T-helper 2 cell (primary cell): Measurements from ENCODE around the gene SCAP.
"Not testable (repeated sequence)": the region's sequence is repeated elsewhere in the genome, so short reads cannot be mapped to it uniquely, and the experiment has no call there.

Experiments
- DNase-seq, 5 experiments: peaks; one replicate each; pipeline versions ENCODE4 v3.0.0 to v3.0.0-alpha.2; 2012 to 2022

The SCAP gene

DNA sequence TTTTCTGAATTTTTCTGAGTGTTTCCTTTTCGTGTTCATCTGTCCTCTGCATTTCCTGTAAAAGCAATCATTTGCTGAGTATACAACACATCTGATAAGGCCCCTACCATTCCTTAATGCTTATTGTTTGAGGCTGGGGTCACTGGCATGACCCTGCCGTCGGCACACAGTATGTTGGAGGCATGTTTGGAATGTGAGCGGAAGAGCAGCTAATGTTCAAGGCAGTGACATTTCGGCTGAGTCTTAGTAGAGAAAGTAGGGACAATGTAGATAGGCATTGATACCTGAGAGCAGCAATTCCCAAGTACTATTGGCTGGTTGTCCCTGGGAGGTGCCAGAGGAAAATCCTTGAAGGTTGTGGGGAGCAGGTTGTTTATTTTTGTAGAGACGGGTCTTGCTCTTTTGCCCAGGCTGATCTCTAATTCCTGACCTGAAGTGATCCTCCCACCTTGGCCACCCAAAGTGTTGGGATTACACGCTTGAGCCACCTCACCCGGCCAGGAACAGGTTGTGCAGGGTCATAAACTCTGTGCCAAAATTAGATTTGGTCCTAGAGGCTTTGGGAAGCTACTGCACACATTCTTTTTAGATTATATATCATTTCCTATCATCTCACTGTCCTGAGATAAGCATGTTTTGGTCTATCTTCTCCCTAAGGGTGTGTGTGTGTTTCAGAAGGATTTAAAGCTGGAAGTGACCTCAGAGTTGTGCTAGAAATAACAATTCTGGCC, 81.4 kb downstream of the SCAP start:
- no peak for DNase-seq

GRCh38 chr3:47392933-47393332, 82.8 kb downstream of the SCAP start:
- DNase-seq: no peak

GRCh38 chr3:47385796-47386195, 89.9 kb downstream of the SCAP start:
- no peak for DNase-seq

GRCh38 chr3:47385007-47385406, 90.7 kb downstream of the SCAP start:
- DNase-seq: no peak

DNA sequence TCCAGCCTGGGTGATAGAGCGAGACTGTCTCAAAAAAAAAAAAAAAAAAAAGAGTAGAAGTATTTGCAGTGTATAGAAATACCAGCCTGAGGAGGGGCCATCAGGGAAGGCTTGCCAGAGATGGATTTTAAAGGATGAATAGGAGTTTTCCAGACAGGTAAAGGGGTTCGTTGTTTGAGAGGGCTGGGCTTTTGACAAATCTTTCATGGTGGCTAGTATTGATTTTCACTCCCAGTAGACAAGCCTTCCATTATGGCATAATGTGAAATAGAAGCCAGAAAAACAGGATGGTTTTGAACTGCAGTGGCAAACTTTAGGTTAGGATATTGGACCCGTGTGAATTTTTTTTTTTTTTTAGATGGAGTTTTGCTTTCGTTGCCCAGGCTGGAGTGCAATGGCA, 91.3 kb downstream of the SCAP start:
- DNase-seq: no peak

DNA sequence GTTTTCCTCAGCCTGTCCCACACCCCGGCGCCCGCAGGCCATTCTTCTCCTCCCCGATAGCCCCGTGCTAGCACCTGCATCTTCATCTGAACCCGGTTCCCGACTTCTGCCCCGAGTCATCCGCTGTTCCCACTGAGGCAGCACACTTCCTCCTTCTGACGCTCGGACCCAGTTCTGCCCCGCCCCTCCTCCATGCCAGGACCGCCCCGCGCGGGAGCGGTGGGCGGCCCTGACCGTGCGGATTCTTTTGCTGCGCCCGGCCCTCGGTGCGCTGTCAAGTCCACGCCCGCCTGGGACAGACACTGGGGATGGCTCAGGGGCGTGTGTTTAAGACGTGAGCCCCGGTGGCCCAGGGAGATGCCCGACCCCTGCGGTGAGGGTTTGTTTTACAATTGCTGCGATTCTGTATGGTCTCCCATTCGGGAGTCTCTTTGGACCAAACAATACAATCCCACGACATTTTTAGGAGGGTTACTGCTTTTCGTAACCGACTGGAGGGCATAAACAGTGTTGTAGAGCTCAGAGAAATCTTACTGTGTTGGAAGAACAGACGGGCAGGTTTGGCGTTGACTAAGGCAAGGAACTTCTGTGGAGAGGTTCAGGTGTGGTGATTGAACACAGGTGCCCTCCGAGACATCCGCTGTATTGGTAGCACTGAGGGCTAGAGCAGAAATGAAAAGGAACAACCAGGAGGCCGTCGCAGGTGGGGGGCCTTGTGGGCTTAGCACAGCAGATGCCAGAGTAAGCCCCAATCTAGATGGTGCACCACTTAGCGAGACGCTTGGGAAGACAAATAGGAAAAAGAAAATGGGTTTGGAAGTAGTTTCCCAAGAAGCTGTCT, 94.2 kb downstream of the SCAP start:
- DNase-seq: peak; percentile 29 to 88 (median 57)

DNA sequence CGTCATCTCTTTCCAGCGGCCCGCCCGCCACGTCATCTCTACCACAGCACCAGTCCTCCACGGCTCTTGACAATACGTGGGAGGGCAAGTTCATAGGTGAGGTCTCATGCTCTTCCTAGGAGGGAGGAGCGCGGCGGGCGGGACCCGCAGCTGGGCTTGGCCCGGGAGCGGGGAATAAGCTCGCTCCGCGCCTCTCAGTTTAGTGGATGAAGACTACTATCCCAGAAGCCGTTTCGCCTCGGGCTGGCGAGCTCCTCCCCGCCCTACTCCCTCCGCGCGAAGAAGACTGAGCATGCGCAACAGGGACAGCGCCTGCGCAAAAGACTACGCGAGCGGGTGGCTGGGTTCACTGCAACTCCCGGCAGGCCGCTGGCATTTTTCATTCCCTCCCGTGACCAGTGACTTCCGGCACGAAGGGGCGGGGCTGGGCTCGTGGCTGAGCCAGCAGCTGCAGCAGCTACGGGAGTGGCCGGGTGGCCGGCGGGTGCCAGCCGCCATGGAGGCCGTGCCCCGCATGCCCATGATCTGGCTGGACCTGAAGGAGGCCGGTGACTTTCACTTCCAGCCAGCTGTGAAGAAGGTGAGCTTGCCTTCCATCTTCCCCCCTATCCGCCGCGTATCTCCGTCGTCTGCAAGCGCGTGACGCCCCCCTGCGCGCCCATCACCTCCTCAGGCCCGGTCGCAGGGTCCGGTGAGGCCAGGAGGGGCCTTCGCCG, 95.0 kb downstream of the SCAP start, which contains the start of gene PTPN23:
Gene PTPN23, plus strand, starts transcription at position 421 of the 716 bp plus-strand sequence. Its CDS starts 76 bp downstream, at position 497.
- peak; percentile 97 to 98 (median 97) for DNase-seq

- DNase-seq: no peak
Measured at GRCh38 chr3:47380026-47380600, 95.6 kb downstream of the SCAP start.

DNA sequence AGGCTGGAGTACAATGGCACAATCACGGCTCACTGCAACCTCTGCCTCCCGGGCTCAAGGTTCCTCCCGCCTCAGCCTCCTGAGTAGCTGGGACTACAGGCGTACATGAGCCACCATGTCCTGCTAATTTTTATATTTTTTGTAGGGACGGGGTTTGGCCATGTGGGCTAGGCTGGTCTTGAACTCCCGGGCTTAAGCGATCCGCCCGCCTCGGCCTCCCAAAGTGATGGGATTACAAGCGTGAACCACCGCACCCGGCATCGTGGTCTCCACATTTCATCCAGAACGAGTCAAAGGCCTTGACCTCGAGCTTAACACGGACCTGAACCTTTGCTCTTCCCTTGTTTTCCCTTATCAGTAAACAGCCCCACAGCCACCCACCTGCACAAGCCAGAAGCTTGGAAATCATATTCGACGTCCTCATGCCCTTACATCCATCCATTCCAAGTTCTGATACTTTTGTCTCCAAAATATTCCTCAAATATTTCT, 96.3 kb downstream of the SCAP start:
- no peak for DNase-seq

- no peak for DNase-seq
Measured at GRCh38 chr3:47378869-47379268, 96.9 kb downstream of the SCAP start.

DNA sequence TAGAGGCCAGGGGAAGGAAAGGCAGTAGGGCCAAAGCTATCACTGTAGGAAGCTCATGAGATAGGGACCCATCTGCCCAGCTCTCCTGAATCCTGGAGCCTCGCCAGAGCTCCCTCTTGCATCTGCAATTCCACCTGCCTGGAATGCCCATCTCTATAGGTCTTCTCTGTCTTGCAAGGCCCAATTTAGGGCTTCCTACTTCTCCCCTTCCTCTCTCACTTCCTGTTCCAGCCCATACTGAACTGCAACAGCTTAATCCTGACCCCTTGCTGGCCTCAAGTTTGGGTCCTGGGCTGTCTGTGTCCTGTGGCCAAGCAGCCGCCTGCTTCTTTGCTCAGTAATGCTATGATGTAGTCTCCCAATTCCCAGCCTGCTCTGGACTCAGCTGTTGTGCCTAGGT, 98.6 kb downstream of the SCAP start:
- no peak for DNase-seq

GRCh38 chr3:47376393-47376792, 99.3 kb downstream of the SCAP start:
- no peak for DNase-seq

- no peak for DNase-seq
Measured at GRCh38 chr3:47374587-47374986, 101.2 kb downstream of the SCAP start.

DNA sequence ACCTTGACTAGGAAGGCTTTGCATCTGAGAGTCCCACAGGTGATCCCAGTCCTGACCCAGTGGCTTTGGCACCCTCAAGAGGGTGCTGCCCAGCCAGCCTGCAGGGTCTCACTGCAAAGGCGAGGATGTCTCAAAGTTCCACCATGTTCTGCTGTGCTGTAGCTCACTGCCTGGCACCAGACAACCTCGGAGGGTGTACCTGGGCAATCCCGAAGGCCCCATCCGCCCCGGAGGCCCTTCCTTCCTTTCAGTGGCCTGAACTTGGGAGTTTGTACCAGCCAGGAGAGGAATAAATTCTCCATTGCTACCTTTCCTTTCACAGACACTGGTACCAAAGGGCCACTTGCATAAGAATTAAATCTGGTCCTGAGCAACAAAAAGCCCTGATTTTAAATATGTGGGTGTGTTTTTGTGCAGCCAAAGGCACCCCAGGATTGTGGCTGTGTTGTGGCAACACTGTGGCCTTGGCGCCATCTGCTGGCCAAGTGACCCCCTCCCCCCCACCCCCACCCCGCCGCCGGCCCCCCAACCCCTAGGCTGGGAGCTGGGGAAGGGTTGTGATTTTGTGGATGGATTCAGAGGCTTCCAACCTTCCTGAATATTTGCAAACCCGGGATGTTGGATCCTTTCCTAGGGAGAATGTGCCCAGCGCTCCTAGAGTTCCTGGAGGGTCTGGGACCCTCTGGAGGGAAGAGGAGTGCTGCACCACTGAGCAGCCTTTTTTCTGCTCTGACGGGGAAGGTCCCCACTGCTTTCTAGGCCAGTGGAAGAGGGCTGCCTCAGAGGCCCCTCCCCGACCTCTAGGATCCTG, 104.6 kb downstream of the SCAP start:
- DNase-seq: peak in 2 of 5 experiments; percentile 23 to 40

DNA sequence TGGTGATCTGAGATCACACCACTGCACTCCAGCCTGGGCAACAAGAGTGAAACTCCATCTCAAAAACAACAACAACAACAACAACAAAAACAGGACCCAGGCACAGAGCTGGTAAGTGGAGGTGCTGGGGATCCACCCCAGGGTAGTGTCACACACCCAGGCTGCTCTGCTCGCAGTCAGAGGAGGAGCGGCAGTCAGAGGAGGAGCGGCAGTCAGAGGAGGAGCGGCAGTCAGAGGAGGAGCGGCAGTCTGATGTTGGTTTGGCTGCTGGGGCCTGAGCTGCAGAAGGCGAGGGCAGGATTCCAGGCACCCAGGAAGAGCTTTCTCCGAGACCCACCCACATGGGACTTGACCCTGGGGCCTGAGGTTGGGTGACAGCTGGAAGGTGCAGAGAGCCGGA, 105.7 kb downstream of the SCAP start:
- not testable (repeated sequence) for DNase-seq

GRCh38 chr3:47367631-47368030, 108.1 kb downstream of the SCAP start:
- DNase-seq: no peak

GRCh38 chr3:47366833-47367232, 108.9 kb downstream of the SCAP start:
- DNase-seq: no peak

DNA sequence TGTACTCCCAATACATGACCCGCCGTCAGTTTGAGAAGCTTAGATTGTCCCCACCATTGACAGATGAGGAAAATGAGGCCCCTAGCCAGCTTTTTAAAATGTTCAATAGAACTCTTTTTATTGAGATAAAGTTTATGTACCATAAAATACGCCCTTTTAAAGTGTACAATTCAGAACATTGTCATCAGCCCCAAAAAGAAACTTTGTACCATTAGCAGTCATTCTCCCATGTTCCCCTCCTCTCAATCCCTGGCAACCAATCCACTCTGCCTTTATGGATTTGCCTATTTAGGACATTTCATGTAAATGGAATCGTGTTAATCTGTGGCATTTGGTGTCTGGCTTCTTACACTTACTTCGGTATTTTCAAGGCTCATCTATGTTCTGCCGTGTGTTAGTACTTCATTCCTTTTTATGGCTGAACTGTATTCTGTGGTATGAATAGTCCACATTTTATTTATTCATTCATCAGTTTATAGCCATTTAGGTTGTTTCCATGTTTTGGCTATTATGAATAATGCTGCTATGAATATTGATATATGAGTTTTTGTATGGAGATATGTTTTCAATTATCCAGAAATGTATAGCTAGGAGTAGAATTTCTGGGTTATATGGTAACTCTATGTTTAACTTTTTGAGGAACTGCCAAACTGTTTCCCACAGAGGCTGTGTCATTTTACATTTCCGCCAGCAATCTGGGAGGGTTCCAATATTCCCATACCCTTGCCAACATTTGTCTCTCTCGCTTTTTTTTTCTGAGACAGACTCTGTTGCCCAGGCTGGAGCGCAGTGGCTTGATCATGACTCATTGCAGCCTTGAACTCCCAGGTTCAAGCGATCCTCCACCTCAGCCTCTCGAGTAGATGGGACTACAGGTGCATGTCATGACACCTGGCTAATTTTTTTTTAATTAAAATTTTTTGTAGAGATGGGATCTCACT, 110.3 kb downstream of the SCAP start:
- DNase-seq: no peak
